ENCODE measurements around the gene ZDHHC14.
A peak's percentile ranks its signal among the peaks of the same experiment; 100 is the strongest.
"Not testable (repeated sequence)": the region's sequence is repeated elsewhere in the genome, so short reads cannot be mapped to it uniquely, and the experiment has no call there.

ZDHHC14 gene

DNA sequence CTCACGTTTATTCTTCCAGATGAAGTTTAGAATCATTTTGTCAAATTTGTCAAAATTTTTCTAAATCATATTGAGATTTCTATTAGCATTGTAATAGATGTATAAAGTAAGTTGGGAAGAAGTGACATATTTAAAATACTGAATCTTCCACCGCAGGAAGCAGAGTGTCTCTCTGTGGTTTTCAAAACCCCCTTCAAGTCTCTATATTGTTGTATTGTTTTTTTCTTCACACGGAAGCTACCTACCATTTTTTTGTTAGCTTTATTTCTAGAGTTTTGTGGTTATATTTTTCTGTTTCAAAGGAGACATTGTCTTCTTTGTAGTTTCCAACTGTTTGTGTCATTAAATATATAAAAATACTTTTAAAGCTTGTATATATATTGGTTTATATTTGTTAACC lies 188.6 kb downstream of the ZDHHC14 start:
- Mint-ChIP-seq H3K4me1 (peaks cover 24% of the 10 kb centered on the region), H3K27ac (peak overlapping the region; percentile 30), H3K36me3 (no peaks in the 10 kb centered on the region), H3K4me3 (peak overlapping the region; percentile 30), H3K27me3 (no peaks in the 10 kb centered on the region), H3K9me3 (no peaks in the 10 kb centered on the region)

DNA sequence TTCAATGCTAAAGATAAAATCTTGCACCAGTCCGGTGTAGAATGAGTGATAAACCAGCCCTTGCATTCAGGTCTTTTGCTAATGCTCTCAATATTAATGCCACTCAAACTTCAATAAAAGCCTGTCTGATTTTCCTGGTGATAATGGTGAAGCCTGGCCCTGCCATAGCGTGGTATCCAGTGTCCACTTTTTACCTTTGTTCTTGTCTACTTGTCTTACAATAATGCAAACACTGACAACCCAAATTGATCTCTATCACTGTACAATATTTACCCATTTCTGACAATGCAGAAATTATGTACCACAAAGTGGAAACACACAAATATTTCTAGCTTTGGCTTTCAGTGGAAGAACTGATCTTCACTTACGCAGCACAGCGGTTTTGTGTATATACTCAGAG lies 189.1 kb downstream of the ZDHHC14 start:
- no peak overlapping the region for H3K27ac Mint-ChIP-seq
- no peaks in the 10 kb centered on the region for H3K27me3 Mint-ChIP-seq
- H3K36me3 Mint-ChIP-seq = no peaks in the 10 kb centered on the region
- peaks cover 24% of the 10 kb centered on the region for H3K4me1 Mint-ChIP-seq
- no peak overlapping the region for H3K4me3 Mint-ChIP-seq
- H3K9me3 Mint-ChIP-seq = no peaks in the 10 kb centered on the region

GRCh38 chr6:157570752-157571151 lies 189.8 kb downstream of the ZDHHC14 start:
- H3K36me3 Mint-ChIP-seq = no peaks in the 10 kb centered on the region
- H3K27me3 Mint-ChIP-seq = no peaks in the 10 kb centered on the region
- H3K4me1 Mint-ChIP-seq = peaks cover 24% of the 10 kb centered on the region
- no peak overlapping the region for H3K4me3 Mint-ChIP-seq
- no peaks in the 10 kb centered on the region for H3K9me3 Mint-ChIP-seq
- no peak overlapping the region for H3K27ac Mint-ChIP-seq

DNA sequence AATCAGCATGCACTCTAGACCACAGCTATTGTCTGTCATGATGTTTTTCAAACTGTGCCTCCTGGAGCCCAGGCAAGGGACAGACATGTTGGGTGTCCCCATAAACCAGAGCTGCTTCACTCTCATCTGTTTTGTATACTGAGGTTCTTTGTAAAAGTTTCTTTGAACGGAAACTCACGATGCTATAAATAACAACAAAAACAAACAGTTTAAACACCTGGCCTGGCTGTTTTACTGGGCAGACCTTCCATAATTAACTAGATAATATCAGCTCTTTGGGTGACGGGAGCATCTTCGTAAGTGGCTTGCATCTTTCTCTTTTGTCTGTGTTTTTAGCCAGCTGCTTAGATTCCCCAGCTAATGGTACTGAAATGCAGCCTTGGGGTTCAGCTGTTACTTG lies 190.3 kb downstream of the ZDHHC14 start:
- H3K4me3 Mint-ChIP-seq = no peak overlapping the region
- H3K9me3 Mint-ChIP-seq = no peaks in the 10 kb centered on the region
- H3K4me1 Mint-ChIP-seq = peaks cover 24% of the 10 kb centered on the region
- H3K36me3 Mint-ChIP-seq = no peaks in the 10 kb centered on the region
- H3K27me3 Mint-ChIP-seq = no peaks in the 10 kb centered on the region
- no peak overlapping the region for H3K27ac Mint-ChIP-seq

DNA sequence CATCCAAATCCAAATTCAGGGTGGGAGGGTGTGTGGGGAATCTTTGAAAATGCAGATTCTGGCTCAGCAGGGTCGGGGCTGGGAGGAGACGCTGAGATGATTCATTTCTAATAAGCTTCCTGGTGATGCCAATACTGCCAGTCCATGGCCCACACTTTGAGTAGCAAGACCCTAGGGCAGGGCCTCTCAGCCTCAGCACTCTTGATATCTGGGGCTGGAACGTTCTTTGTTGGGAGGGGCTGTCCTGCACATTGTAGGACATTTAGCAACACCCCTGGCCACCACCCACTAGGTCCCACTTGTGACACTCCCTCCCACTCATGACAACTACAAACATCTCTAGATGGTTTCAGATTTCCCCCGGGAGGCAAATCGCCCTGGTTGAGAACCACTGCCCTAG lies 191.0 kb downstream of the ZDHHC14 start:
- Mint-ChIP-seq H3K27me3 (no peaks in the 10 kb centered on the region), H3K4me1 (peaks cover 24% of the 10 kb centered on the region), H3K9me3 (no peaks in the 10 kb centered on the region), H3K27ac (no peak overlapping the region), H3K4me3 (no peak overlapping the region), H3K36me3 (no peaks in the 10 kb centered on the region)

DNA sequence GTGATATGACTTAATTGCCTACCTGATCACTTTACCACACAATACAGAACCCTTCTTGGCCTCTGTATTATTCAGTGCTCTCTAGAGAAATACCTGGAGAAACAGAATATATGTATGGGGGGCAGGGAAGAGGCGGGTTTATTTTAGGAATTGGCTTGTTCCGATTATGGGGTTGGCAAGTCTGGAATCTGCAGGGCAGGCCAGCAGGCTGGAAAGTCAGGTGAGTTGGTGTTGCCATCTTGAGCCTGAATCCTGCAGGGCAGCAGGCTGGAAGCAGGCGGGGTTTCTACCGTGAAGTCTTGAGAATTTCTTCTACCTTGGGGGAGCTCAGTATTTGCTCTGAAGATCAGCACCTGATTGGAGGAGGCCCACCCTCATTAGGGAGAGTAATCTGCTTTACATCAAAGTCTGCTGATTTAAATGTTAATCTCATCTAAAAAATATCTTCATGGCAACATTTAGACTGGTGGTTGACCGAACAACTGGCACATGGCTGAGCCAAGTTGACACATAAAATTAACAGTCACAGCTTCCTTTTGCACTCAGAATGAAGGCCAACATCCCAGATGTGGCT lies 193.9 kb downstream of the ZDHHC14 start:
- no peak overlapping the region for H3K4me3 Mint-ChIP-seq
- H3K4me1 Mint-ChIP-seq = peaks cover 14% of the 10 kb centered on the region
- H3K27ac Mint-ChIP-seq = no peak overlapping the region
- H3K36me3 Mint-ChIP-seq = no peaks in the 10 kb centered on the region
- H3K27me3 Mint-ChIP-seq = no peaks in the 10 kb centered on the region
- H3K9me3 Mint-ChIP-seq = no peaks in the 10 kb centered on the region

DNA sequence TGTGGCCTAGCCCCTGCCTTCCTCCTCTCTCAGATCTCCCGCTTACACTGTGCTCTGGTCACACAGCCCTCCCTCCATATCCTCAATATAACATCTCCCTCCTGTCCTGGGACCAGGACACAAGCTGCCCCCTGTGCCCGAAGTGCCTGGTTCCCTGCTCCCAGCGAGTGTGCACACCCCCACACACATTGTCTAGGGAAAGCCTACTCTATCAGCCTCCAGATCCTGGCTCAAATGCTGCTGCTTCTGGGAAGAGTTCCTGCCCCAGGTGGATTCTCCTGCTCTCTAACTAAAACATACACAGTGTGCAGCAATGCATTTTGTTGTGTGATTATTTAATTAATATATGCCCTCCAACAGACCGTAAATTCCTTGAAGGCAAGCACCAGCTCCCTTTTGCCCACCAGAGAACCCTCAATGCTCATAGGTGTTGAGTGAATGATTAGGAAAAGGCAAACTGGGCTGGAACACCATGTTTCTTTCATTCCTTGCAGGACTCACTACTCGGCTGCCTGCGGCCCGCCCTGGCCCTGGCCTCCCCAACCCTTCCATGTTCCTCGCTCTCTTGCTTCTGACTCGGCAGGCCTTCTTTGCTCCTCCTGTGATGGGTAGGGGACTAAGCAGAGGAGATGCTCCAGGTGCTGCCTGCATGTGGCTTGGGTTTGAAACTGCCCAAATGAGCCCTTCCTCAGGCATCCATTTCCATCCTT lies 194.6 kb downstream of the ZDHHC14 start:
- Mint-ChIP-seq H3K4me1 (peaks cover 9% of the 10 kb centered on the region), H3K27ac (no peak overlapping the region), H3K27me3 (no peaks in the 10 kb centered on the region), H3K36me3 (no peaks in the 10 kb centered on the region), H3K4me3 (no peak overlapping the region), H3K9me3 (no peaks in the 10 kb centered on the region)

- not testable (repeated sequence) for H3K27ac Mint-ChIP-seq, H3K4me1 Mint-ChIP-seq, H3K27me3 Mint-ChIP-seq, H3K4me3 Mint-ChIP-seq, H3K9me3 Mint-ChIP-seq, H3K36me3 Mint-ChIP-seq
Observed at GRCh38 chr6:157576991-157577390, 196.0 kb downstream of the ZDHHC14 start.

- not testable (repeated sequence) for H3K4me1 Mint-ChIP-seq, H3K27ac Mint-ChIP-seq, H3K36me3 Mint-ChIP-seq, H3K4me3 Mint-ChIP-seq, H3K27me3 Mint-ChIP-seq
- H3K9me3 Mint-ChIP-seq = peaks cover 13% of the 10 kb centered on the region
Observed at GRCh38 chr6:157578527-157578926, 197.5 kb downstream of the ZDHHC14 start.

GRCh38 chr6:157579467-157580031 lies 198.6 kb downstream of the ZDHHC14 start:
- H3K36me3 Mint-ChIP-seq = peaks cover 3% of the 10 kb centered on the region
- peaks cover 13% of the 10 kb centered on the region for H3K9me3 Mint-ChIP-seq
- H3K27ac Mint-ChIP-seq = no peak overlapping the region
- H3K4me1 Mint-ChIP-seq = no peaks in the 10 kb centered on the region
- H3K4me3 Mint-ChIP-seq = no peak overlapping the region
- H3K27me3 Mint-ChIP-seq = no peaks in the 10 kb centered on the region

GRCh38 chr6:157584036-157584435 lies 203.0 kb downstream of the ZDHHC14 start:
- H3K9me3 Mint-ChIP-seq = peaks cover 13% of the 10 kb centered on the region
- peaks cover 7% of the 10 kb centered on the region for H3K4me1 Mint-ChIP-seq
- no peak overlapping the region for H3K27ac Mint-ChIP-seq
- no peak overlapping the region for H3K4me3 Mint-ChIP-seq
- peaks cover 3% of the 10 kb centered on the region for H3K36me3 Mint-ChIP-seq
- no peaks in the 10 kb centered on the region for H3K27me3 Mint-ChIP-seq

DNA sequence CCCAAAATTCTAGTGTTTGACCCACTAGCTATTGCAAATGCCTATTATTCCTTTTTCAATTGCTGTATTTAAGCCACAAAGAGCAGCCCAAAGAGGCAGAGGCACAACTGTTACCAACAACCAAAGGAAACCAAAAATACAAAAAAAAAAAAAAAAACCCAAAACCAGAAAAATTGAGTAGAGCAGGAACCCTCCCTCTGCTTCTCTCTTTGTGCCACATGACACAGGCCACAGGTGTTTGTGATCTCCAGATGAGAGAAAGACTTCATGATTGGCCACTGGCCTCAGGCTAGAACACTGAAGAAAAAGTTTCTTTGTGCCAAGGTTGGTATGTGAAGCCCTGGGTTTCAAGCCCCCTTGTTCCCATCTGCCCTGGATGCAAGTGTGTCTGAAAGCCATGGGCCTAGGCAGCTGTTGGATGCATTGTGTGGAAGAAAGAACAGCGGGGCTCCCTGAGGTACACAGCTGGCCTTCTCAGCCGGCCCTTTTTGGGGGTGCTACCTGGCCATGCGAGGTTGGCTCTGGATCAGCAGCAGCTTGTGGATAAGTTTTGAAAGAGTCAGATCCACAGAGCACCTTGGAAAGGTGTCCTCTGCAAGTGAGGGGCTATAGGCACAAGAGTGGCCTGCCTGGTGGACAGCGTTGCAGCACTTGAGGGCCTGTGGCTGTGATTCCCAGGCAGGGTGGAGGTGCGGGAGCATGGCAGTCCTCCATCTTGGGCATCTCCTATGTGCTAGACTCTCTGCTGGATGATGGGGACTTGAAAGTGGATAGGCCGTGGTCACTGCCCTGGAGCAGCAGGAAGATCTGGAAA lies 204.5 kb downstream of the ZDHHC14 start:
- H3K4me1 Mint-ChIP-seq = peaks cover 7% of the 10 kb centered on the region
- no peak overlapping the region for H3K4me3 Mint-ChIP-seq
- peaks cover 8% of the 10 kb centered on the region for H3K36me3 Mint-ChIP-seq
- no peaks in the 10 kb centered on the region for H3K27me3 Mint-ChIP-seq
- no peak overlapping the region for H3K27ac Mint-ChIP-seq
- peaks cover 13% of the 10 kb centered on the region for H3K9me3 Mint-ChIP-seq

GRCh38 chr6:157586088-157586414 lies 205.1 kb downstream of the ZDHHC14 start:
- H3K9me3 Mint-ChIP-seq = peaks cover 13% of the 10 kb centered on the region
- H3K4me1 Mint-ChIP-seq = peaks cover 7% of the 10 kb centered on the region
- H3K27me3 Mint-ChIP-seq = no peaks in the 10 kb centered on the region
- no peak overlapping the region for H3K27ac Mint-ChIP-seq
- peaks cover 8% of the 10 kb centered on the region for H3K36me3 Mint-ChIP-seq
- H3K4me3 Mint-ChIP-seq = no peak overlapping the region

DNA sequence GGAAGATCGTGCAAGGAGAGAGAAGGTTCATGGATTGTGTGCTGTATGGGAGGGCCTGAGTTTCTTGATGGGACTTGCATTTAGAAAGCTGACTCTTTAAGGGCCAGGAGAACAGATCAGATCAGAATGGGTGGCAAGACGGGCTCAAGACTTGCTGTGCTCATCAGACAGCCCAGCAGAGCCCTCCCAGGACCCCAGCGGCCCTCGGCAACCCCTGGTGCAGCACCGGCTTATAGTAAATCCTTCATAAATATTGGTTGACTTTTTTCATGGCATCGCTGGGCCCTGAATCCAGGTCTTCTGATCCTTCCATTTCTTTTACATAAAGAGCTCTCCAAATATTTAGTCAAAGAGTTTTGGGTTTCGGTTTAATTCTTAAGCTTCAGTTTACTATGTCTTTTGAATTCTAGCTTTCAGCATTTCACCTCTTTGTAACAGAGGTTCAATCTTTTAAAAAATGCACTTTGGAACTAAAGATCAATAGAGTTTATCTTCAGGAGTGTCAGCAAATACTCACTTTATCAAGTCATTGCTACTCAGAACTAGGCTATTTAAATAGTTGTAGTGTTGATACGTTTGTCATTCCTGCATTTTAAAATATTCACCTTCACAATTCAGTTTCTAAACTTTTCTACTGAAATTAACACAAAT lies 205.6 kb downstream of the ZDHHC14 start:
- Mint-ChIP-seq H3K36me3 (peaks cover 8% of the 10 kb centered on the region), H3K27ac (no peak overlapping the region), H3K9me3 (peaks cover 13% of the 10 kb centered on the region), H3K4me1 (peaks cover 7% of the 10 kb centered on the region), H3K4me3 (no peak overlapping the region), H3K27me3 (no peaks in the 10 kb centered on the region)

- peaks cover 11% of the 10 kb centered on the region for H3K9me3 Mint-ChIP-seq
- peaks cover 7% of the 10 kb centered on the region for H3K4me1 Mint-ChIP-seq
- peaks cover 8% of the 10 kb centered on the region for H3K36me3 Mint-ChIP-seq
- no peak overlapping the region for H3K27ac Mint-ChIP-seq
- H3K27me3 Mint-ChIP-seq = no peaks in the 10 kb centered on the region
- no peak overlapping the region for H3K4me3 Mint-ChIP-seq
Observed at GRCh38 chr6:157587127-157587926, 206.3 kb downstream of the ZDHHC14 start.

All from activated naive CD4-positive, alpha-beta T cell treated with anti-CD3 and anti-CD28 coated beads, Interleukin-2, amount 50 U/mL, for 24 hours (primary cell).